IPS-18c (cell line): ENCODE measurements around the gene PRKN.

Experiments used
- H3K4me3 ChIP-seq: 2 replicates; pipeline ENCODE4 v1.7.0; 2013; ENCODE audit warnings: low read depth, mild to moderate bottlenecking, low read length, moderate library complexity; ENCODE audit not compliant: insufficient read depth
- H3K9me3 ChIP-seq: one replicate; pipeline ENCODE4 v1.6.1; 2013; ENCODE audit warnings: mild to moderate bottlenecking, low read length, moderate library complexity; ENCODE audit not compliant: control insufficient read depth, insufficient read depth

The PRKN gene

DNA sequence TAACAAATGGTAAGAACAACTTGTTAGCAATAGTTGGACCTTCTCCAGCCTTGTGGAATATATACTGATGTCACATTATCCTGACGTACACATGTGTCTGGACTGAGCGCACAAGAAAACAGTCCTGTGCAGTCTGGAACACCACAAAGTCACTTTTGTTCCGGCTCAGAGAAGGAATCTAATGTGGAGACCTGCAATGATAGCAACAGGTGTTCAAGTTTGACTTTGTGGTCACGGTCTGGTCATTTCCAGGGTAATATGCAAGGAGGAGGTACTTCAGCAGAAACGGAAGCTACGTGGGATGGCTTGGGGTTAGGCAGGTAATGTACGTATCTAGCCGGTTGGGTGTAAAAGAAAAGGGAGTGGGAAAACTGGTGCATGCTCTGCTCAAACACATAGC is 766.5 kb downstream of the PRKN start:
- Histone ChIP-seq H3K4me3 (no peak overlapping the region), H3K9me3 (no peaks in the 10 kb centered on the region)

DNA sequence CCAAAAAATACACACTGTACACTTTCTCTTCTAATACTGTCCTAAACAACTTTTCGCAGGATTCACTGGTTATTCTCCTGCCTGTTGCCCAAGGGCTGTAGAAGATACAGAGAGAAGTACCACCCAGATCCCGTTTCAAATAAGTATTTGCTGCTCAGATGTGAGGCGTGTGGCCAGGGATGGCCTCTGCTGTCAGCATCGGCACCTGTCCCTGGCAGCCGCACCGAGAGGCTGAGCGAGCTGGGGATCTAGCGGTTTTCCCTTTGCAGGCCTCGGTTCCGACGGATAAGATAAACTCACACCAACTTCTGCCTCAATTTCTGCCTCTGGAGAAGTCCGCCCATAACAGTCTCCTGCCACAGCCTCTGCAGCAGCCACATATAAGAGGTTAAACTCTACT is 768.5 kb downstream of the PRKN start:
- H3K4me3 ChIP-seq = no peak overlapping the region
- no peaks in the 10 kb centered on the region for H3K9me3 ChIP-seq

DNA sequence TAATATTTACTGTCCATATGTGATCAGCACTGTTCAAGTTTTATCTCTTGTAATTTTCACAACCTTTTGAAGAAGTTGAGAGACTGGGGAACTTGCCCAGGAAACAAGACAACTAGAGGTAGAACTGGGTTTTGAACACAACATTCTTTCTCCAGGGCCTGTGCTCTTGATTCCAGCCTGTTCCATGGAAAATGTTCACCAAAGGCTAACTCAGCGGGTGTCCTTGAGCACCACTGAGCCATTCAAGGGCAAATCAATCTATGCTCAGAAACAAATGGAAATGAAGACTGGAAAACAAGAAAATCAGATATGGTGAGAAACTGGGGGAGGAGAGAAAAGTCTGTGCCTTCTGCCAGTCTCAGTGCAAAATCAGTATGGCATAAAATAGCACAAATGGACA is 771.5 kb downstream of the PRKN start:
- no peaks in the 10 kb centered on the region for H3K9me3 ChIP-seq
- no peak overlapping the region for H3K4me3 ChIP-seq

DNA sequence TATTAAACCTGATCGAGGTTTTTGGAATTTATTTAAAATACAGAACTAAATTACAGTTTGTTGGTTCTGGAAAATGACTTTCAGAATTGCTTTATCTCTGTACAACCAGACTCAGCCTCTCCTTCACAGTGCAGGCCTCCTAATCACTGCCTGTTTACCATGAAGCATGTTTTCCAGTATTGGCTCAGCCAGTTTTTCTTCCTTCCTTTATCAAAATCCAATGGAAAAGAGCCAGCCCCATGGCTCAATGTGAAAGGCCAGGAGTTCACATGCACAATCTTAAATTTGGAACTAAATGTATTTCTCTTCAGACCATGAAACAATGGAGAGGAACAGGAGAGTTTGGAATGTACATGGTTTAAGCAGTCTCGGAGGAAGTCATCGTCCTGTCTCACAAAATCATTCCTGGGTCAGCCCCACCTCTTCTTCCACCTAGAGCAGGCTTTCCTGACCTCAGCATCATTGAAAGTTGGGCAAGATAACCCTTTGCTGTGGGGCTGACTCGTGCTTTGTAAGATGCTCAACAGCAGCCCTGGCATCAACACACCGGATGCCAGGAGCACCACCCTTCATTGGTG is 772.8 kb downstream of the PRKN start:
- Histone ChIP-seq H3K4me3 (no peak overlapping the region), H3K9me3 (no peaks in the 10 kb centered on the region)

DNA sequence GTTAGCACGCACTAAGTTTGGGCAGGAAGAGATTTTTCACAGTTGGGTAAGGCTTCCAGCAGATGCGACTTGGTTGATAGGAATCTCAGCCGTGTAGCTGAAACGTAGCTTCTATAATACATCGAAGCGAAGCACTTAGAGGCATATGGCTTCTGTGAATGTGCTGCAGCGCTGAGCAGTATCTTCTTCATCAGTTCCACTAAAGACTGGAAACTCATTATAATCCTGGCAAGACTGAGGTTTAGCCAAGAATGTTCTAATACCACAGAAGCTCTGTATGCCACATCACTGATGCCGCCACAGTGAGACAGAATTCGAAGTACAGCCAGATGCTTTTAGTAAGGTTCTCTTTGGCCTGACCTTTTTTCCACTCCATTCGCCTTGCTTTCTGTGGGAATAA is 773.5 kb downstream of the PRKN start:
- Histone ChIP-seq H3K4me3 (no peak overlapping the region), H3K9me3 (no peaks in the 10 kb centered on the region)

DNA sequence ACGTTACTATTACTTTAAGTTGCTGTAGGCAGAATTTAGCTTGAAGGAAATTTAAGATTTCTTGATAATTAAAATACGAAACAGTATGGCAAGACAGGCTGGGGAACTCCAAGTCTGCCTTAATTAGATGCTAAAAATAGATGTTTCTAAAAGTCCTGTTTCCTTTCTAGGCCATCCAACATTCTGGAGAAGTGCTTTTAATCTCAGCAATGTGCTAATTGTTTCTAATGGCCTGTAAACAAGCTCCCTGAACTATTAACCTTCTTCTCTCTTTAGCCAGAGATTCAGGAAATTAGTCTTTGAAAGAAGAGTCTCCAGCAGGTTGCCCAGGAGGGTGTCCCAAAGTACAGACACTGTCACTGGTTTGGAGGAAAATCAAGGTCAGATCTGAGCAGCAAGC is 776.4 kb downstream of the PRKN start:
- Histone ChIP-seq H3K4me3 (no peak overlapping the region), H3K9me3 (no peaks in the 10 kb centered on the region)

DNA sequence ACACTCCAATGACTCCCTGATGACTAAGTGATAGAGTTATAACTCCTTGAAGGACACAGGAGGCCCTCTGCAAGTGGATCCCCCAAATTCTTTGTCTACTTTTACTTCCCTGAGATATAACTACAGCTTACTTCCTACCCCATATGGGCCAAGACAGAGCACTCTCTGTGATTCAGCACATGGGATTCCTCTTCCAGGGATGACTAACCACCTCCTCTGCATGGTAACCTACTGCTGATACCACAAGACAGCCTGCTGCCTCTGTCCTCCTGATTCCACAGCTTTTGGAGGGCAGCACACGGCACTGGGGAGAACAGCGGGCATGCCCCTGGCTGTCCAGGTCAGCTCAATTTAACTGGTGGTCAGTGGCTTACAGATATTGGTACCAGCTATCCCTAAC is 778.0 kb downstream of the PRKN start:
- no peak overlapping the region for H3K4me3 ChIP-seq
- no peaks in the 10 kb centered on the region for H3K9me3 ChIP-seq

DNA sequence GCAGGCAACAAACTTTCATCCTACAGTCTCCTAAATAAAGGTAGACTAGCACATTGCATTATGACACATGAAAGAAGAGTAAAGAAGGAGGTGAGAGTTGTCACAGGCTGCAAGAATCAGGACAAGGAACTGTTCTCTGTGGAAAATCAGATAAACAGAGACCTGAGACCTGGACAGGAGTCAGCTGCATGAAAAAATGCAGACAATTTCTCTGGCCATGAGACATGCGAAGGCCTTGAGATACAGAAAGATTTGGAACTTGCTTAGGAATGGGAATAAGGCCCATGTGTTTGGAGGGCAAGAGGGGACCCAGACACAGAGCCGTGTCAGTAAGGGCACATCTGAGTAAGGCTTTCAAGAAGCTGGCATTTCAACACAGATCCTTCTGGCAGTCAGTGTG is 779.1 kb downstream of the PRKN start:
- Histone ChIP-seq H3K4me3 (no peak overlapping the region), H3K9me3 (peaks cover 3% of the 10 kb centered on the region)

DNA sequence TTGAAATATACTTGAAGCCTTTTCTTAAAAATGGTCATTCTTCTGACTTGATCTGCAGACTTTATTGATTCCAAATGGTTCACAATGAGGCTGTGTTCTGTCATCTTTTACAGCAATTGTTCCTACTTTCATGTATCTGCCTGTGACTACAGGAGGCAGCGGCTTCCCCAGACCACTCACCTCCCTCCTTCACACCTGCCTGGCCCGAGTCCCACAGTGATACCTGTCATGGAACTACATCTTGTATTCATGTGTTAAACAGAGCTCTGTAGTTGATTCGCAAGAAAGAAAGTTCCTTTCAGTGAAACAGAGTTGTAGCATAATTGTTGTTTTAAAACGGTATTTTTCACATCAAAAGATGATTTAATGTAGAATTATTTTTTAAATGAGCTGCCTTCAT is 780.2 kb downstream of the PRKN start:
- H3K9me3 ChIP-seq = peaks cover 3% of the 10 kb centered on the region
- H3K4me3 ChIP-seq = no peak overlapping the region

DNA sequence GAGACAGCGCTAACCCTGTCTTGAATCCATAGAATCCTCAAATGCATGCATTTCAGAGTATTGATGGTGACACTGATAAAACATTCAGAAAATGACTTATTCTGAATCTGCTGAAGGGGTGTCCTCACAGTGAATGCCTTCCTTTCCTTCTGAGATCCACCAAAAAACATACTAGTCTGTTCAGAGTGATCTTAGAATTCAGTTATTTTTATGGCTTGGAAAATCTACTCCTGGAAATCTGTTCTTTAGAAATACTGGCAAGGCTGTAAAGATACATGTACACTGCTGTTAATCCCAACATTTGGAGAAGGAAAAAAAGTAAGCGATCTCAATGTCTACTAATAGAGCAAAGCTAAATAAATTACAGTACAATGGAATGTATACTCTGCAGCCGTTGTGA is 781.1 kb downstream of the PRKN start:
- peaks cover 3% of the 10 kb centered on the region for H3K9me3 ChIP-seq
- no peak overlapping the region for H3K4me3 ChIP-seq

DNA sequence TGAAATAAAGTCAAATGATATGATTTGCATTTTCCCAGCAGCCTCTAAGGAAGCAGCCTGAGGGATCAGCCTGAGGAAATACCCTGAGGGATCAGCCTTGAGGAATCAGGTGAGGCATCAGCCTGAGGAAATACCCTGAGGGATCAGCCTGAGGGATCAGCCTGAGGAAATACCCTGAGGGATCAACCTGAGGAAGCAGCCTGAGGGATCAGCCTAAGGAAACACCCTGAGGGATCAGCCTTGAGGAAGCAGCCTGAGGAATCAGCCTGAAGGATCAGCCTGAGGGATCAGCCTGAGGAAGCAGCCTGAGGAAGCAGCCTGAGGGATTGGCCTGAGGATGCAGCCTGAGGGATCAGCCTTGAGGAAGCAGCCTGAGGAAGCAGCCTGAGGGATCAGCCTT is 784.0 kb downstream of the PRKN start:
- H3K4me3 ChIP-seq = no peak overlapping the region
- peaks cover 3% of the 10 kb centered on the region for H3K9me3 ChIP-seq

DNA sequence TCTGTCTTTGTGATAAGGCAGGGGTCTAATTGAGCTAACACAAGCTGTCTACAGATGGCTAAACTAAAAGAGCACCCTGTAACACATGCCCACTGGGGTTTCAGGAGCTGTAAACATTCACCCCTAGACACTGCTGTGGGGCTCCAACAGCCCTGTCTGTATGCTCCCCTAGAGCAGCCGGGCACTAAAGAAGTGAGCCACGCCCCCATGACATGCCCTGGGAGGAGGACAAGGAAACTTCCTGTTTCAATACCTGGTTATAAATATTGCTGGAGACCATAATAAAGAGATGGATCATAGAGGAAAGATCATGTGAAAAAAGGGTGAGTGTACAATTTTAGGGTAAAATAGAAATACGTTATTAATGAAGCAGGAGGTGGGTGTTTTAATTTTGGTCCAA is 786.0 kb downstream of the PRKN start:
- peaks cover 3% of the 10 kb centered on the region for H3K9me3 ChIP-seq
- H3K4me3 ChIP-seq = no peak overlapping the region

DNA sequence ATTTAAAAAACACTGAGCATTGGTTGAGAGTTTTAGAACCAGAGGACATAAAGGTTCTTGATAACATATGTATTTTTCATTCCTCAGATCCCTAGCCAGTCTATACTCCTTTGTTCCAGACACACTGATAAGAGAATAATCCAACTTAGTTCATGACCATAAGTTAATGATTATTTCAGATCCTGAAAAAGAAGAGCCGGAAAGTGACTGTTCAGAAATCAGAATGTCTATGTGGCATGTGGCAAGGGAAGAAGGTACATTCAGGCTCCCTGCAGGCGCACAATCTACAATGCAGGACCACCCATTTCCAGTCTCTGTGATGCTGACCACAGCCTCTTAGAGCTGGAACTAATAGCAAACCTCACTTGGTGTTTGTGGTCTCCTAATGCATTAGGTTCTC is 787.0 kb downstream of the PRKN start:
- H3K9me3 ChIP-seq = peaks cover 3% of the 10 kb centered on the region
- no peak overlapping the region for H3K4me3 ChIP-seq

DNA sequence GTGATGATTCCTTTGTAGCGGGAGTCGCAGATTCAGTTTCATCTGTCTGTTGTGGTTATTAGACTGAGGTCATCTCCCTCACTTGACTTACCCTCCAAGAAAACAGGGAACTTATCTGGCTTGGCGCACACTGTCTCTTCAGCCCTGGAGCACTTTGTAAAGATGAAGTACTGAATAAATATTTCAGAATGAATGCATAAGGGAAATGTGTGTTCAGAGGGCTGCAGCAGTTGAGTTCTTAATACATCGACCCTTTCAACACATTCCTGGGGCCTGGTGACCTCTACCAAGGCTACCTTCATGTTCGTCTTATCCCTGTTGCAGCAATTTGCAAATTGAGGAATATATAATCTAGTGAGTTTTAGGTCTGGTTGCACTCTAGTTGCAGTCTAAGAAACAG is 801.2 kb downstream of the PRKN start:
- H3K9me3 ChIP-seq = no peaks in the 10 kb centered on the region
- H3K4me3 ChIP-seq = no peak overlapping the region

DNA sequence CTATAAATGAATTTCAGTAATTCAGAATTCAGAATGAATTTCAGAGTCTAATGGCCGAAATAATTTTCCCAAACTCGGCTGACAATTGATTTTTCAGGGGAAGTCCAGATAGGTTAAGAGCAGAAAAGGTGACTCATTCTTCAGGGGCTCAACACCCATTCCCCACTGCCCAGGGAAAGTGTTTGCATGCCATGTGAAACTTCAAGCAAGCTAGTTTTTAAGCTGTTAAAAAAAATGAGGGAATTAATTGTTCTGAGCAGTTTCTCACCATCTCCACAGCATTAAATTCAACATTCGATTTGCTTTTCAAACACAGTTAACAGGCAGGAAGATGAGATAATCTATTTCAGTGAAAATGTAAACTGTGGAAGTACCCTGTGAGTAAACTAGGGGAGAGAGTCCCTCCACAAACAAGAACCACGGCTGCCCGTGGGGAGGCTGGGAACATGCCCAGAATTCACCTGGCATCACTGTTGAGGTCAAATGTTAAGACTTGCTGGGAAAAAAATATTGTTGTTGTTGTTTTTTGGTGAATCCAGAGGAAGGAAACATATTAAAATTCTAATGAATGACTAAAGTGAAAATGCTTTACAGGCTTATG is 803.0 kb downstream of the PRKN start:
- H3K9me3 ChIP-seq = no peaks in the 10 kb centered on the region
- no peak overlapping the region for H3K4me3 ChIP-seq

DNA sequence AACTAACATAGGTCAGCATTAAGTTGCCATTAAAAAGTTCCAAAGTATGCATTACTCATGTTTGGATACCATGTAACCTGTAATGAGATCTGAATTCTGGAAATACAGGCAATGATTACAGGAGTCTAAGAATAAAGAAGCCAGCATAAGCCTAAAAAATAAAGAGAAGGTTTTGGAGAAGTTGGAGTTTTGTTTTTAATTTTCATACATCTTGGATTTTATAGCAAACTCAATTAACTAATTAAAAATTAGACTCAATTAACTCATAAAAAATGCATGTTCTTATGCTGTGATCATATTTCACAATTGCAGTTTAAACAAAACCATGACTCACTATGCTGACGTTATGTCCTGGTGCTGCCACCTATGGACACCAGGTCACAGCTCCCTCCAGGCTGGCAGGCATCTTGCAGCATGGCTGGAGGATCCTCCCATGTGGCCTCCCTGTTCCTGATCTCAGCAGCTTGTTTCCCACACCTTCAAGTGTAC is 804.9 kb downstream of the PRKN start:
- Histone ChIP-seq H3K4me3 (no peak overlapping the region), H3K9me3 (no peaks in the 10 kb centered on the region)

DNA sequence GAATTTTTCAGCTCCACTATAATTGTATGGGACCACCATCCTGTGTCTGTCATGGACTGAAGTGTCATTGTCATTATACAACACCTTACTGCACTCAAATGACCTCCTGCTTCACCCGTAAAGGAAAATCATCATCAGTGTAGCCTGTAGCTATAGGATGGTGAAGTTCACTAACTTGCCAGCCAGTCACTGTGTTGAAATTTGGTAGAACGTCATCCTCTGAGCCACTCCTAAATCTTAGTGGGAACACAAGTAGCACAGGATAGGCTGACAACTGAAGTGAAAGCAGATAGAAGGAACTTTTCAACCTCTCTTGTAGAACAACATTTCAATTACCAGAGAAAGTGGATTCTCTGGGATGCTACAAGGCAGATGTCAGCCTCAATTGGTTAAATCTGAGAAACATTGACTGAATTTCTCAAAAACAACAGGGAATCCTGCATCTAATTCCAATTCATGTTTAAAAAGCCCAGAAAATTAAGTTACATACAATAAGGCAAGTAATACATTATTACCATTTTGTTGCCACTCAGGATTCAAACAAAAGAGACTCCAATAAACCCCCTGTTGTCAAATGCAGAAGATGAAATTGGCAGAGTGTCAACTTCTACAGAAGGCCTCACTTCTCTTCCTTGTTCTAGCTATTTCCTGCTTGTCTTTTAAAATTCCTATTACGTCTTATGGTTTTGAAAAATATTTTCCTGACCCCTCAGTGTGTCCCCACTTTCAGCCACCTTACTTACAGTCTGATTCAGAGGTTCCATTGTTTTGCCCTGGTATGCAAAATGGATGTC is 805.8 kb downstream of the PRKN start:
- H3K9me3 ChIP-seq = no peaks in the 10 kb centered on the region
- no peak overlapping the region for H3K4me3 ChIP-seq

DNA sequence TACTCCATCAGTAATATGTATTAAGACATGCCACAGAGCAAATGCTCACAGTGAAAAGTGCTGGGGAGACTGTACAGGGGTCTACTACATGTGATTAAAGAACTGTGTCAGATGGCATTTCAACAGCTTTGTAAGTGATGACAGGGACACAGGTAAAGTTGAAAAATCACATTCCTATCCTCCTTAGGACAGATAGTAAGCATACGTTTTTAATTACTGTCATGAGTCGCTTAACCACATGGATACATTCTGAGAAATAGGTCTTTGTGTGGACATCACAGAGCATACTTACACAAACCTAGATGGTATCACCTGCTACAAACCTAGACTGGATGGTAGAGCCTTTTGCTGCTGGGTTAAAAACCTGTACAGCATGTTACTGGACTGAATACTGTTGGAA is 807.9 kb downstream of the PRKN start:
- Histone ChIP-seq H3K4me3 (no peak overlapping the region), H3K9me3 (no peaks in the 10 kb centered on the region)
